Colonic mucosa (tissue), 4 donors: Measurements from ENCODE around the gene LIN7C. TPM values are rescaled to one million over a fixed set of nuclear protein-coding genes. Genes with fewer than 3 reads are reported as not detected.

ENCODE experiments used
- DNase-seq: peaks from one replicate; pipeline ENCODE4 v3.0.0-alpha.2; 2020
- H3K27ac ChIP-seq: fragments of 200-600 bp; one replicate; pipeline ENCODE4 v1.8.0; 2021
- H3K27me3 ChIP-seq: fragments of 200-600 bp; one replicate; pipeline ENCODE4 v1.8.0; 2021
- H3K36me3 ChIP-seq: fragments of 200-600 bp; one replicate; pipeline ENCODE4 v1.8.0; 2021
- H3K4me1 ChIP-seq: fragments of 200-600 bp; one replicate; pipeline ENCODE4 v1.8.0; 2021; ENCODE audit warnings: mild to moderate bottlenecking
- H3K4me3 ChIP-seq: fragments of 200-600 bp; one replicate; pipeline ENCODE4 v1.8.0; 2021
- H3K9ac ChIP-seq, 2 donors: one replicate each; pipeline ENCODE4 v1.7.0; 2013; ENCODE audit warnings: control low read depth in 2 of 2, low read depth in 2 of 2, low read length in 2 of 2
- H3K9me3 ChIP-seq: fragments of 200-600 bp; one replicate; pipeline ENCODE4 v1.8.0; 2021
- CTCF ChIP-seq: fragments of 200-600 bp; IDR thresholded peaks from one replicate; pipeline ENCODE4 v1.8.0; 2022; ENCODE audit warnings: antibody characterized with exemption, mild to moderate bottlenecking
- intact Hi-C: fragments of 100-400 bp; cut with DNase I; formaldehyde crosslinking; loops from one replicate; pipeline ENCODE4 v1.14.1; 2022
- total RNA-seq, 2 donors: library from RNA; stranded (reverse); fragmentation: NEBNext Ultra II Directional in 1 of 2; extraction: Animal tissue kit (Norgen Biotek cat#: 25700) in 1 of 2; gene quantifications; one replicate each; pipeline ENCODE4 v1.2.1, GENCODE V29; 2021
- donor health status: healthy.
- donor health status: DM: no; HTN: no; CAD: no.
- donor health status: DM: no; HTN: no; CAD: no.

LIN7C gene
- total RNA-seq, 2 donors from 2014 or later: 40.7 to 53.0 TPM

- H3K27ac ChIP-seq: peak overlapping the region; percentile 54
- no peak overlapping the region for H3K4me3 ChIP-seq
- H3K4me1 ChIP-seq: no peaks in the 10 kb centered on the region
- intact Hi-C loops: no loop called here
- DNase-seq: peak; percentile 29
- H3K27me3 ChIP-seq: no peaks in the 10 kb centered on the region
- H3K9ac ChIP-seq: peak overlapping the region in 1 of 2 donors; percentile 5
- no peaks in the 10 kb centered on the region for H3K36me3 ChIP-seq
- no peaks in the 10 kb centered on the region for H3K9me3 ChIP-seq
- TF ChIP-seq CTCF: no peak
Observed at GRCh38 chr11:27464289-27464696, 42.3 kb downstream of the LIN7C start.

DNA sequence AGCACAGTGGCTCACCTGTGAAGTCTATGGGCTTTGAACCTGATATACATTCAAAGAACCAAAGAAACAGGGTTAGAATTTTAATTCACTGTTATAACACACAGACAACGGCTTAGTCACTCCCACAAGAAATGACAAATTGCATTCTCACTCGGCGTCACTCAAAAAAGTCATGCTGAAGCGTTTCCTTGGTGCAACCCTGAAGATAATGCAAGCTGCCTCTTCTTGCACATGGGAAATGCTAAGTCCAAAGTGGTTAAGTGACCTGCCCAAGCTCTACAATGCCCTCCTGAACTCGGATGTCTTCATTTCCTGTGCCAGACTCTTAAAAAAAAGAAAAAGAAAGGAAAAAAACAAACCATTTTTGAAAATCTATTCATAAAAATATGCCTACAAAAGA, 44.0 kb downstream of the LIN7C start:
- Histone ChIP-seq H3K9ac (no peak overlapping the region), H3K27ac (no peak overlapping the region), H3K4me1 (no peaks in the 10 kb centered on the region), H3K36me3 (no peaks in the 10 kb centered on the region), H3K27me3 (no peaks in the 10 kb centered on the region), H3K4me3 (no peak overlapping the region), H3K9me3 (no peaks in the 10 kb centered on the region)
- intact Hi-C loops: no loop called here
- no peak for DNase-seq
- TF ChIP-seq CTCF: no peak

GRCh38 chr11:27460158-27460978, 46.2 kb downstream of the LIN7C start:
- Histone ChIP-seq H3K9me3 (no peaks in the 10 kb centered on the region), H3K9ac (no peak overlapping the region), H3K4me1 (no peaks in the 10 kb centered on the region), H3K27me3 (no peaks in the 10 kb centered on the region), H3K36me3 (no peaks in the 10 kb centered on the region), H3K4me3 (no peak overlapping the region), H3K27ac (no peak overlapping the region)
- no peak for TF ChIP-seq CTCF
- intact Hi-C loops: no loop called here
- no peak for DNase-seq

DNA sequence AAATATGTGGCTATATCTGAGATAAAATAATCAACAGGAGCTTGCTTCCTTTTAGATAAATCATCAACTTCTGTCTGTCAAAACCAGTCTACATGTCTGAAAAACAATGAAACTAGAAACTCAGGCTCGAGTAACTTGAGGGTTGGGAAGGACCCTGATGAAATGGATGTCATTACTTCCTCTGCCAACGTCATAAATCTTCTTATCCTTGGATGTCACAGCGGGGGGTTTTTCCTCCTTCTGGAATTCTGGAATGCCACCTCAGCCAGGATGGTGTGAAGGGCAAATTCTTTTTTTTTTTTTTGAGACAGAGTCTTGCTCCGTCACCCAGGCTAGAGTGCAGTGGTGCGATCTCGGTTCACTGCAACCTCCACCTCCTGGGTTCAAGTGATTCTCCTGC, 47.4 kb downstream of the LIN7C start:
- Histone ChIP-seq H3K4me3 (no peak overlapping the region), H3K9ac (no peak overlapping the region), H3K27me3 (no peaks in the 10 kb centered on the region), H3K9me3 (no peaks in the 10 kb centered on the region), H3K4me1 (no peaks in the 10 kb centered on the region), H3K36me3 (no peaks in the 10 kb centered on the region), H3K27ac (no peak overlapping the region)
- no peak for TF ChIP-seq CTCF
- DNase-seq: no peak
- intact Hi-C loops: loop anchor here (10.0 kb wide), 1 partner anchor 64 kb away; no protein-coding TSS in a partner anchor

DNA sequence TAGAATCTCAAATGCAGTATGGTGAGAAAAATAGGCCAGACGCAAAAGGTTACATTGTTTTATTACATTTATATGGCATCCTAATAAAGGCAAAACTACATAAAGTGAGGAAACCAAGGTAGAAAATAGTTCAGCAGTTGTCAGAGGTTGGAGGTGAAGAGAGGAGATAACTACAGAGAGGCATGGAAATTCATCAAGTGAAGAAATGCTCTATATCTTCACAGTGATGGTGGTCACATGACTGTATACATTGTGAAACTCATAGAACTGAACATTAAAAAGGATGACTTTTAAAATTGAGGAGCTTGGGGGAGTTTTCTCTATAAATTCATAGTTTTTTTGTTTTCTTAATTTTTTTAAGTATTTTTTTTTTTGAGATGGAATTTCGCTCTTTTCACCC, 48.4 kb downstream of the LIN7C start:
- no peak for DNase-seq
- Histone ChIP-seq H3K9ac (no peak overlapping the region), H3K9me3 (no peaks in the 10 kb centered on the region), H3K27me3 (no peaks in the 10 kb centered on the region), H3K4me1 (no peaks in the 10 kb centered on the region), H3K27ac (no peak overlapping the region), H3K36me3 (no peaks in the 10 kb centered on the region), H3K4me3 (no peak overlapping the region)
- TF ChIP-seq CTCF: no peak
- intact Hi-C loops: loop anchor here (10.0 kb wide), 1 partner anchor 63 kb away; no protein-coding TSS in a partner anchor
